Measurements from ENCODE around the gene KRTAP19-3. TPM values are rescaled to one million over a fixed set of nuclear protein-coding genes. Genes with fewer than 3 reads are reported as not detected.

KRTAP19-3 gene
- polyA plus RNA-seq, 1 donor from 2014 or later: not detected

DNA sequence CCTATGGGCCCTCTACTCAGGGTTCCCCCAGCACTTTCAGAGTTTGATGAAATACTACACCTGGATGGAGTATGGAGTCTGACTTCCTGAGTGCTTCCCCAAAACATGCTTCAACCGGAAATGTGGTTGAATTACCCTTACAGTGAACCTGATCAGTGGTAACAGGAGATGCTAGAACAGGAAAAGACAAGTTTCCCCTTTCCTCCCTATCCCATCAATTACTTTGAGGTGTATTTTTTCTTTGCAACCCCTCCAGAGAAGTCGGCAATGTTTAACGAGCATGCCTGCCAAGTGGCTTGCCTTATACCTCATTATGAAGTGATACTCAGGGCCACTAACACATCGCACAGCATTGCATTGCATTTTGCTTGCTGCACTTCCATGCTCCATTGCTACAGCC, 44.8 kb downstream of the KRTAP19-3 start:
- no peaks in the 10 kb centered on the region for H3K36me3 Mint-ChIP-seq
- no peaks in the 10 kb centered on the region for H3K27me3 Mint-ChIP-seq
- peaks cover 0 to 3% (median 0%) of the 10 kb centered on the region in 3 donors for H3K9me3 Mint-ChIP-seq
- no peak overlapping the region for H3K4me3 Mint-ChIP-seq
- no peak overlapping the region for H3K27ac Mint-ChIP-seq
- H3K4me1 Mint-ChIP-seq: peaks cover 0 to 1% (median 0%) of the 10 kb centered on the region in 3 donors

DNA sequence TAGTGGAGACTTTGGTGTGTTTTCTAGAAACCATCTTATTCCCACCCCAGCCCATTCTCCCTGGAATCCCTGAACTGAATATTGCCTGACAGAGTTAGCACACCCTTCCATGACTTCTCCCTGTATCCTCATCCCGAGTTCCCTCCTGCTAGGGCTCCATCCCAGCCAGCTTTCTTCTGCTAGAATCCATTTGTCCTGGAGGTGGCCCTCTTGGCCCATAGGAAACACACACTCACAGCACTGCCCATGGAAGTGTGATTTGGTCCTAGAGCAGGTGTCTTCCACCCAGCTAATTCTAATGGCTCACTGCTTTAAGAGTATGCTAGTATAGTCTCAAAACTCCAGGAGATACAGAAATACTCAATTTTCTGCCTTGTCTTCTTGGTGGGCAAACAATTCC, 47.6 kb downstream of the KRTAP19-3 start:
- no peaks in the 10 kb centered on the region for H3K27me3 Mint-ChIP-seq
- peaks cover 0 to 5% (median 4%) of the 10 kb centered on the region in 3 donors for H3K9me3 Mint-ChIP-seq
- H3K27ac Mint-ChIP-seq: no peak overlapping the region
- H3K36me3 Mint-ChIP-seq: no peaks in the 10 kb centered on the region
- no peak overlapping the region for H3K4me3 Mint-ChIP-seq
- H3K4me1 Mint-ChIP-seq: no peaks in the 10 kb centered on the region

DNA sequence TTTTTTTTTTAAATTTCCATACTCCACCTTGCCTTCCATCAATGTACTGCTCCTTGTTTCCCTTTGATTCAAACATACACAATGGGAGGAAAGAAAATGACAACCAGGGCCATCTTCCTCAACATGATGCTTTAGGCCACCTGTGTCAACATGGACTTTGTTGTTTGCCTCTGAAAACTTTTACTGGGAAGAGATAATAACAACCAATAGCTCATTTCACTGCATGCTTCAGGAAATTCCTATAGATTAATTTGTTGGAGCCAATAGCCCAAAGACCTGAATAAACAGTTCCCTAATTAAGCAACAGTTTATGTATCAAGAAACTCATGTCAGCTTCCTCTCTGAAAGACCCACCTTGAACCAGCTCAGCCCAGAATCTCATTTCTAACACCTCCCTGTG, 48.6 kb downstream of the KRTAP19-3 start:
- H3K9me3 Mint-ChIP-seq: peaks cover 0 to 5% (median 4%) of the 10 kb centered on the region in 3 donors
- H3K36me3 Mint-ChIP-seq: no peaks in the 10 kb centered on the region
- no peaks in the 10 kb centered on the region for H3K4me1 Mint-ChIP-seq
- no peaks in the 10 kb centered on the region for H3K27me3 Mint-ChIP-seq
- H3K27ac Mint-ChIP-seq: no peak overlapping the region
- no peak overlapping the region for H3K4me3 Mint-ChIP-seq

Other genes starting within 250 kb of the KRTAP19-3 start
- not detected for gene KRTAP24-1, start 209.1 kb downstream of the KRTAP19-3 start, polyA plus RNA-seq
- gene KRTAP25-1, start 202.5 kb downstream of the KRTAP19-3 start, polyA plus RNA-seq: not detected
- gene KRTAP26-1, start 171.7 kb downstream of the KRTAP19-3 start, polyA plus RNA-seq: not detected
- not detected for gene KRTAP27-1, start 154.3 kb downstream of the KRTAP19-3 start, polyA plus RNA-seq
- gene KRTAP23-1, start 143.4 kb downstream of the KRTAP19-3 start, polyA plus RNA-seq: not detected
- not detected for gene KRTAP13-2, start 119.7 kb downstream of the KRTAP19-3 start, polyA plus RNA-seq
- gene KRTAP13-1, start 96.0 kb downstream of the KRTAP19-3 start, polyA plus RNA-seq: not detected
- not detected for gene KRTAP13-3, start 66.1 kb downstream of the KRTAP19-3 start, polyA plus RNA-seq
- gene KRTAP13-4, start 61.8 kb downstream of the KRTAP19-3 start, polyA plus RNA-seq: not detected
- gene KRTAP15-1, start 51.7 kb downstream of the KRTAP19-3 start, polyA plus RNA-seq: not detected
- gene KRTAP19-1, start 11.6 kb downstream of the KRTAP19-3 start, polyA plus RNA-seq: not detected
- not detected for gene KRTAP19-2, start 4.6 kb downstream of the KRTAP19-3 start, polyA plus RNA-seq
- gene KRTAP19-4, start 5.2 kb upstream of the KRTAP19-3 start, polyA plus RNA-seq: not detected
- gene KRTAP19-5, start 10.1 kb upstream of the KRTAP19-3 start, polyA plus RNA-seq: not detected
- not detected for gene KRTAP19-6, start 49.9 kb upstream of the KRTAP19-3 start, polyA plus RNA-seq
- gene KRTAP19-7, start 69.3 kb upstream of the KRTAP19-3 start, polyA plus RNA-seq: not detected
- not detected for gene KRTAP22-2, start 98.4 kb upstream of the KRTAP19-3 start, polyA plus RNA-seq
- gene KRTAP6-3, start 100.4 kb upstream of the KRTAP19-3 start, polyA plus RNA-seq: not detected
- gene KRTAP6-2, start 106.9 kb upstream of the KRTAP19-3 start, polyA plus RNA-seq: not detected
- not detected for gene KRTAP22-1, start 109.1 kb upstream of the KRTAP19-3 start, polyA plus RNA-seq
- gene KRTAP6-1, start 121.9 kb upstream of the KRTAP19-3 start, polyA plus RNA-seq: not detected
- not detected for gene KRTAP20-1, start 124.4 kb upstream of the KRTAP19-3 start, polyA plus RNA-seq
- not detected for gene KRTAP20-4, start 128.6 kb upstream of the KRTAP19-3 start, polyA plus RNA-seq
- not detected for gene KRTAP20-2, start 143.2 kb upstream of the KRTAP19-3 start, polyA plus RNA-seq
- gene KRTAP20-3, start 150.9 kb upstream of the KRTAP19-3 start, polyA plus RNA-seq: not detected
- not detected for gene KRTAP21-3, start 226.8 kb upstream of the KRTAP19-3 start, polyA plus RNA-seq